Sigmoid colon (tissue), 7 donors: ENCODE data around the gene TXN. TPM values are rescaled to one million over a fixed set of nuclear protein-coding genes. Genes with fewer than 3 reads are reported as not detected.

ENCODE experiments used
- DNase-seq: peaks from one replicate; pipeline ENCODE4 v3.0.0-alpha.2; 2019
- H3K27ac ChIP-seq, 4 donors: fragments of 200-600 bp; sonication (generic); one replicate each; pipeline ENCODE4 v1.5.1; 2016 to 2019; ENCODE audit warnings: mild to moderate bottlenecking in 1 of 4
- H3K27me3 ChIP-seq, 3 donors: fragments of 200-600 bp; sonication (generic); one replicate each; pipeline ENCODE4 v1.5.1; 2019; ENCODE audit warnings: mild to moderate bottlenecking in 1 of 3
- H3K36me3 ChIP-seq, 4 donors: fragments of 200-600 bp; sonication (generic); one replicate each; pipeline ENCODE4 v1.5.1; 2016 to 2019
- H3K4me1 ChIP-seq, 4 donors: fragments of 200-600 bp; sonication (generic); one replicate each; pipeline ENCODE4 v1.5.1; 2017 to 2019
- H3K4me3 ChIP-seq, 4 donors: fragments of 200-600 bp; sonication (generic); one replicate each; pipeline ENCODE4 v1.5.1; 2017 to 2019; ENCODE audit warnings: mild to moderate bottlenecking in 2 of 4, moderate library complexity in 1 of 4
- H3K9me3 ChIP-seq, 4 donors: fragments of 200-600 bp in 3 of 4; sonication (generic) in 3 of 4; one replicate each; pipeline versions ENCODE4 v1.5.1 to v1.6.1; 2013 to 2019
- CTCF ChIP-seq, 4 experiments: fragments of 450-650 bp in 3 of 4; fragments of 200-600 bp in 1 of 4; IDR thresholded peaks; one replicate each; pipeline ENCODE4 v1.5.1; 2016 to 2019; ENCODE audit warnings: antibody characterized with exemption in 4 of 4, mild to moderate bottlenecking in 3 of 4, moderate library complexity in 2 of 4
- EP300 ChIP-seq, 4 donors: sonication (generic); formaldehyde crosslinking; IDR thresholded peaks; one replicate each; pipeline ENCODE4 v1.6.1; 2017; ENCODE audit warnings: antibody characterized with exemption in 4 of 4
- POLR2A ChIP-seq, 2 donors: fragments of 450-650 bp; IDR thresholded peaks; one replicate each; pipeline ENCODE4 v1.6.1; 2016; ENCODE audit warnings: antibody characterized with exemption in 2 of 2, mild to moderate bottlenecking in 2 of 2, moderate library complexity in 2 of 2
- POLR2AphosphoS5 ChIP-seq, 4 donors: sonication (generic); formaldehyde crosslinking; IDR thresholded peaks; one replicate each; pipeline ENCODE4 v1.6.1; 2017; ENCODE audit warnings: antibody characterized with exemption in 4 of 4
- WGBS, 2 donors: extraction: QIAGEN DNeasy Blood & Tissue Kit; methylation state at CpG; one replicate each; pipeline ENCODE4 v1.1.7; 2013; 5-methylcytosine and 5-hydroxymethylcytosine counted together
- intact Hi-C: fragments of 100-400 bp; cut with DNase I; formaldehyde crosslinking; loops from one replicate; pipeline ENCODE4 v1.15.1; 2023
- polyA plus RNA-seq, 3 donors: library from polyadenylated mRNA; stranded (reverse); fragments of 200-250 nt; gene quantifications; one replicate each; pipeline ENCODE4 v1.2.3, GENCODE V29; 2013
- total RNA-seq, 4 donors: library from RNA; depleted of rRNA; stranded (reverse); fragments of >200 nt; gene quantifications; one replicate each; pipeline ENCODE4 v1.1.0, GENCODE V29; 2016
- donor health status: healthy with polysubstance abuse.
- donor health status: Bipolar disorder and iron deficiency.
- donor health status: healthy.

Gene TXN
- total RNA-seq (100 to 1,000 TPM in 3 of 4 donors, 10 to 100 TPM in 1; 94.9 to 211 (median 158) TPM), polyA plus RNA-seq (100 to 1,000 TPM; 508 to 827 (median 733) TPM)

DNA sequence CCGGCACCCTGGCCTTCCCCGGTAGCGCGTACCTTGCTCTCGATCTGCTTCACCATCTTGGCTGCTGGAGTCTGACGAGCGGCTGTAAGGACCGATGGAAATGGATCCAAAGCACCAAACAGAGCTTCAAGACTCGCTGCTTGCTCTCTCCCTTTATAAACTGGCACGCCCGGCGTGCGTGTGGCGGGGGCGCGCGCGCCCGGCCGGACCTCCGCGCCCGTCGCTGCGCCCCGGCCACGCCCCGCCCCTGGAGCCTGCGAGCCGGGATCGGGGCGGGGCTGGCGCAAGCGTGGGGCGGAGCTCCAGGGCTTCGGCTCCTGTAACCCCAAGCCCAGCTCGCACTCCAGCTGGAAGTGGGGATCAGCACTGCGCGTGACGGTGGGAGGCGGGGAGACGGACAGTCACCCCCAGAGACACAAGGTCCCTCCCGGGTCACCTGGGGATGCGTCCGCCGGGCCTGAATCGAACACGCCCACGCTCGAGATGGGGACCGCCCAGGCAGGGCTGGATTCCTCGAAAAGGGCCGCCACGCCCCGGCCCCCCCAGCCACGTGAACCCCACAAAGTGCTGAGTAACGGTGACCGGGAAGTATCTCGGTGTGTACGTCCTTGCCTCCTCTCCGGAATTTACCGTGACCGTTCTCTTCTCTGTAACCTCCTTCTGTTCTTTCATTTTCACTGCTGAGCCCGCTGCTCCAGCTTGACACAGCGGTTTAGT lies at the start of gene TXN:
TXN (minus strand) TSS at position 128 of the 717 bp plus-strand sequence; CDS start at position 56, 72 bp downstream.
- H3K4me3 ChIP-seq: peak within 1 kb of the TSS; percentile 75 to 95 (median 82)
- WGBS, 2 donors: 0% methylated on average over 65 of the region's 65 CpGs
- H3K27ac ChIP-seq: peak within 1 kb of the TSS; percentile 89 to 95 (median 90)
- intact Hi-C loops: loop anchor here (5.0 kb wide), 2 partner anchors 129 to 209 kb away; no protein-coding TSS in a partner anchor
- TF ChIP-seq EP300 (IDR thresholded peaks at IDR 0.05) (peak; percentile 40 to 88 (median 74)), POLR2AphosphoS5 (IDR thresholded peaks at IDR 0.05) (peak; percentile 91 to 94 (median 94)), POLR2A (IDR thresholded peaks at IDR 0.05) (peak; percentile 39 to 61), CTCF (IDR thresholded peaks at IDR 0.05) (no peak)
- H3K9me3 ChIP-seq: no peaks in the 10 kb centered on the region
- DNase-seq: peak; percentile 94
- H3K36me3 ChIP-seq: no peaks in the 10 kb centered on the region
- peaks cover 0 to 27% (median 24%) of the 10 kb centered on the region in 4 donors for H3K4me1 ChIP-seq
- no peaks in the 10 kb centered on the region for H3K27me3 ChIP-seq

GRCh38 chr9:110303133-110303532 lies 46.8 kb upstream of the TXN start:
- H3K36me3 ChIP-seq: no peaks in the 10 kb centered on the region
- no peak for TF ChIP-seq POLR2A (IDR thresholded peaks at IDR 0.05)
- TF ChIP-seq POLR2AphosphoS5 (IDR thresholded peaks at IDR 0.05): no peak
- TF ChIP-seq EP300 (IDR thresholded peaks at IDR 0.05): no peak
- TF ChIP-seq CTCF (IDR thresholded peaks at IDR 0.05): no peak
- H3K27ac ChIP-seq: no peak overlapping the region
- WGBS, 2 donors: 84 to 85% methylated on average over 1 of the region's 1 CpG
- H3K4me1 ChIP-seq: no peaks in the 10 kb centered on the region
- no peak for DNase-seq
- intact Hi-C loops: no loop called here
- H3K9me3 ChIP-seq: no peaks in the 10 kb centered on the region
- H3K27me3 ChIP-seq: no peaks in the 10 kb centered on the region
- H3K4me3 ChIP-seq: no peak overlapping the region

GRCh38 chr9:110298043-110298605 lies 41.8 kb upstream of the TXN start:
- Histone ChIP-seq H3K27me3 (no peaks in the 10 kb centered on the region), H3K4me3 (no peak overlapping the region), H3K4me1 (no peaks in the 10 kb centered on the region), H3K9me3 (no peaks in the 10 kb centered on the region), H3K27ac (no peak overlapping the region), H3K36me3 (no peaks in the 10 kb centered on the region)
- intact Hi-C loops: no loop called here
- WGBS, 2 donors: 44 to 69% methylated on average over 2 of the region's 2 CpGs
- DNase-seq: no peak
- TF ChIP-seq POLR2A (IDR thresholded peaks at IDR 0.05) (no peak), EP300 (IDR thresholded peaks at IDR 0.05) (no peak)

DNA sequence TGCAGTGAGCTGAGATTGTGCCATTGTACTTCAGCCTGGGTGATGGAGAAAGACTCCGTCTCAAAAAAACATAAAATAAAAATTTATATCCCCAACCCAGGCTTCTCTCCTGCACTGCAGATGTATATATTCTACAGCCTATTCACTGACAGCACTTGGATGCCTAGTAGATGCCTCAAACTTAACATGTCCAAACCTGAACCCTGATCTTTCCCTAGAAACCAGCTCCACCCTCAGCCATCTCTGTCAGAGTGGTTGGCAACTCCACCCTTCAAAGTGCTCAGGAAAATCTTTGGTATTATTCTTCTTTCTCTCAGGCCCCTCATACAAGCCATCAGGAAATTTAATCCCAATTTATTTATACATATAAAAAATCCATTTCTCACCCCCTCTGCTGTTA lies 36.9 kb upstream of the TXN start:
- Histone ChIP-seq H3K9me3 (no peaks in the 10 kb centered on the region), H3K27me3 (no peaks in the 10 kb centered on the region), H3K4me3 (no peak overlapping the region), H3K4me1 (no peaks in the 10 kb centered on the region), H3K27ac (no peak overlapping the region), H3K36me3 (no peaks in the 10 kb centered on the region)
- 95 to 100% methylated on average over 1 of the region's 1 CpG for WGBS, 2 donors
- TF ChIP-seq EP300 (IDR thresholded peaks at IDR 0.05) (no peak), POLR2A (IDR thresholded peaks at IDR 0.05) (no peak), CTCF (IDR thresholded peaks at IDR 0.05) (no peak), POLR2AphosphoS5 (IDR thresholded peaks at IDR 0.05) (no peak)
- intact Hi-C loops: no loop called here
- DNase-seq: no peak

- H3K4me3 ChIP-seq: no peak overlapping the region
- no peak overlapping the region for H3K27ac ChIP-seq
- intact Hi-C loops: no loop called here
- H3K4me1 ChIP-seq: no peaks in the 10 kb centered on the region
- WGBS, 2 donors: 93 to 95% methylated on average over 28 of the region's 28 CpGs
- no peak for DNase-seq
- H3K27me3 ChIP-seq: no peaks in the 10 kb centered on the region
- H3K9me3 ChIP-seq: no peaks in the 10 kb centered on the region
- no peak for TF ChIP-seq POLR2AphosphoS5 (IDR thresholded peaks at IDR 0.05)
- no peak for TF ChIP-seq EP300 (IDR thresholded peaks at IDR 0.05)
- no peak for TF ChIP-seq CTCF (IDR thresholded peaks at IDR 0.05)
- no peak for TF ChIP-seq POLR2A (IDR thresholded peaks at IDR 0.05)
- no peaks in the 10 kb centered on the region for H3K36me3 ChIP-seq
Observed at GRCh38 chr9:110291921-110292557, 35.7 kb upstream of the TXN start.
